Liver (tissue), 9 donors: ENCODE data around the gene TOR1A. TPM values are rescaled to one million over a fixed set of nuclear protein-coding genes. Genes with fewer than 3 reads are reported as not detected.
A peak's percentile ranks its signal among the peaks of the same experiment; 100 is the strongest.

Source experiments
- DNase-seq: peaks from one replicate; pipeline ENCODE4 v3.0.0-alpha.2; 2017; ENCODE audit warnings: low spot score
- H3K27ac ChIP-seq, 2 donors: one replicate each; pipeline ENCODE4 v1.7.0; 2013; ENCODE audit warnings: inconsistent platforms in 2 of 2, low read length in 2 of 2, control low read depth in 1 of 2, low read depth in 1 of 2, mild to moderate bottlenecking in 1 of 2
- H3K27me3 ChIP-seq, 4 donors: one replicate each; pipeline versions ENCODE4 v1.6.1 to v1.7.0; 2013; ENCODE audit warnings: low read length in 3 of 4, inconsistent platforms in 1 of 4, mild to moderate bottlenecking in 1 of 4, moderate library complexity in 1 of 4; ENCODE audit not compliant: control insufficient read depth in 4 of 4, insufficient read depth in 4 of 4
- H3K36me3 ChIP-seq, 4 donors: one replicate each; pipeline versions ENCODE4 v1.6.1 to v1.7.0; 2013; ENCODE audit warnings: low read length in 3 of 4, mild to moderate bottlenecking in 3 of 4, low read depth in 1 of 4, moderate library complexity in 1 of 4; ENCODE audit not compliant: control insufficient read depth in 4 of 4, insufficient read depth in 3 of 4
- H3K4me1 ChIP-seq, 4 donors: one replicate each; pipeline versions ENCODE4 v1.6.1 to v1.7.0; 2013; ENCODE audit warnings: low read length in 3 of 4, mild to moderate bottlenecking in 3 of 4, moderate library complexity in 1 of 4; ENCODE audit not compliant: control insufficient read depth in 4 of 4, insufficient read depth in 4 of 4
- H3K4me3 ChIP-seq, 3 donors: one replicate each; pipeline versions ENCODE4 v1.6.1 to v1.7.0; 2013; ENCODE audit warnings: low read length in 3 of 3, control low read depth in 1 of 3, low read depth in 1 of 3, mild to moderate bottlenecking in 1 of 3
- H3K9ac ChIP-seq, 2 donors: one replicate each; pipeline ENCODE4 v1.7.0; 2013; ENCODE audit warnings: low read length in 2 of 2, mild to moderate bottlenecking in 2 of 2, moderate library complexity in 2 of 2, control low read depth in 1 of 2, low read depth in 1 of 2
- H3K9me3 ChIP-seq, 4 donors: one replicate each; pipeline versions ENCODE4 v1.6.1 to v1.7.0; 2013; ENCODE audit warnings: low read length in 3 of 4; ENCODE audit not compliant: control insufficient read depth in 4 of 4
- ATF3 ChIP-seq: IDR thresholded peaks from 2 replicates; pipeline ENCODE4 v1.6.1; 2016; ENCODE audit warnings: antibody characterized with exemption
- CTCF ChIP-seq: fragments of 150-350 bp; IDR thresholded peaks from 2 replicates; pipeline ENCODE4 v1.5.1; 2017; ENCODE audit warnings: improper control_type of control experiment, low read depth, low read length; ENCODE audit not compliant: missing input control
- FOXA2 ChIP-seq: IDR thresholded peaks from 2 replicates; pipeline ENCODE4 v1.6.1; 2016; ENCODE audit warnings: antibody characterized with exemption
- HNF4G ChIP-seq: IDR thresholded peaks from 2 replicates; pipeline ENCODE4 v1.6.1; 2016; ENCODE audit warnings: antibody characterized with exemption
- JUND ChIP-seq, 2 donors: IDR thresholded peaks; 2 replicates each; pipeline ENCODE4 v1.6.1; 2016; ENCODE audit warnings: antibody characterized with exemption in 2 of 2
- REST ChIP-seq: IDR thresholded peaks from 2 replicates; pipeline ENCODE4 v1.6.1; 2016; ENCODE audit warnings: antibody characterized with exemption, mild to moderate bottlenecking
- RXRA ChIP-seq, 2 donors: IDR thresholded peaks; 2 replicates each; pipeline ENCODE4 v1.6.1; 2017 to 2018; ENCODE audit warnings: antibody characterized with exemption in 2 of 2, mild to moderate bottlenecking in 1 of 2
- YY1 ChIP-seq: IDR thresholded peaks from 2 replicates; pipeline ENCODE4 v1.6.1; 2016; ENCODE audit warnings: antibody characterized with exemption, mild to moderate bottlenecking
- WGBS: extraction: QIAGEN DNeasy Blood & Tissue Kit; methylation state at CpG from one replicate; pipeline ENCODE4 v1.1.7; 2013; 5-methylcytosine and 5-hydroxymethylcytosine counted together
- polyA plus RNA-seq, 2 donors: library from polyadenylated mRNA; stranded (reverse) in 1 of 2; unstranded in 1 of 2; fragments of 200-250 nt in 1 of 2; fragments of >200 nt in 1 of 2; fragmentation: Nextera tagmentation in 1 of 2; extraction: Ambion mirVana in 1 of 2; gene quantifications; one replicate each; pipeline versions ENCODE4 v1.2.1 to v1.2.3, GENCODE V29; 2013 to 2015
- total RNA-seq, 2 donors: library from RNA; depleted of rRNA; stranded (reverse); fragments of >200 nt; gene quantifications; one replicate each; pipeline ENCODE4 v1.2.3, GENCODE V29; 2014
- donor health status: healthy.
- donor health status: healthy.
- donor health status: healthy.
- donor health status: healthy.
- donor health status: healthy.

The TOR1A gene
- total and polyA plus RNA-seq, 4 donors = 18.3 to 34.0 (median 29.8) TPM

GRCh38 chr9:129826759-129827158 lies 2.8 kb upstream of the TOR1A start (continued):
- no peak for TF ChIP-seq RXRA (IDR thresholded peaks at IDR 0.05)

- no peaks in the 10 kb centered on the region for H3K27me3 ChIP-seq
- H3K27ac ChIP-seq = no peak overlapping the region
- TF ChIP-seq REST = no peak
- no peak for TF ChIP-seq RXRA (IDR thresholded peaks at IDR 0.05)
- TF ChIP-seq JUND (IDR thresholded peaks at IDR 0.05) = no peak
- no peak for TF ChIP-seq CTCF
- no peak for TF ChIP-seq ATF3
- no peak for TF ChIP-seq YY1
- TF ChIP-seq HNF4G = no peak
- no peak for TF ChIP-seq FOXA2
- H3K36me3 ChIP-seq = peaks cover 18 to 44% (median 36%) of the 10 kb centered on the region in 4 donors
- no peaks in the 10 kb centered on the region for H3K9me3 ChIP-seq
- 82% methylated on average over 6 of the region's 6 CpGs for WGBS
- DNase-seq = no peak
- no peak overlapping the region for H3K4me3 ChIP-seq
- H3K9ac ChIP-seq = no peak overlapping the region
- H3K4me1 ChIP-seq = peaks cover 0 to 11% (median 8%) of the 10 kb centered on the region in 4 donors
Measured at GRCh38 chr9:129826344-129826743, 2.4 kb upstream of the TOR1A start.

GRCh38 chr9:129823542-129823934 lies 398 bp downstream of the TOR1A start:
- TF ChIP-seq FOXA2 = no peak
- TF ChIP-seq CTCF = no peak
- H3K36me3 ChIP-seq = peaks cover 11 to 32% (median 21%) of the 10 kb centered on the region in 4 donors

More at GRCh38 chr9:129823542-129823934, 398 bp downstream of the TOR1A start:
- H3K9me3 ChIP-seq = no peaks in the 10 kb centered on the region
- H3K27ac ChIP-seq = peak overlapping the region in 1 of 2 donors; percentile 59
- no peak for DNase-seq
- no peaks in the 10 kb centered on the region for H3K27me3 ChIP-seq
- under 1% methylated on average over 15 of the region's 15 CpGs for WGBS
- H3K4me3 ChIP-seq = peak overlapping the region; percentile 30 to 92 (median 86)
- peaks cover 0 to 11% (median 8%) of the 10 kb centered on the region in 4 donors for H3K4me1 ChIP-seq
- H3K9ac ChIP-seq = no peak overlapping the region
